HG03135 (cell line): ENCODE data around the gene LSS.
"Not testable (repeated sequence)": the region's sequence is repeated elsewhere in the genome, so short reads cannot be mapped to it uniquely, and the experiment has no call there.

Source experiments
- ATAC-seq: cut with Tn5 transposase; IDR thresholded peaks from one replicate; pipeline ENCODE4 v1.9.1; 2021; ENCODE audit warnings: mild to moderate bottlenecking, moderate library complexity; ENCODE audit not compliant: unreplicated experiment

The LSS gene

DNA sequence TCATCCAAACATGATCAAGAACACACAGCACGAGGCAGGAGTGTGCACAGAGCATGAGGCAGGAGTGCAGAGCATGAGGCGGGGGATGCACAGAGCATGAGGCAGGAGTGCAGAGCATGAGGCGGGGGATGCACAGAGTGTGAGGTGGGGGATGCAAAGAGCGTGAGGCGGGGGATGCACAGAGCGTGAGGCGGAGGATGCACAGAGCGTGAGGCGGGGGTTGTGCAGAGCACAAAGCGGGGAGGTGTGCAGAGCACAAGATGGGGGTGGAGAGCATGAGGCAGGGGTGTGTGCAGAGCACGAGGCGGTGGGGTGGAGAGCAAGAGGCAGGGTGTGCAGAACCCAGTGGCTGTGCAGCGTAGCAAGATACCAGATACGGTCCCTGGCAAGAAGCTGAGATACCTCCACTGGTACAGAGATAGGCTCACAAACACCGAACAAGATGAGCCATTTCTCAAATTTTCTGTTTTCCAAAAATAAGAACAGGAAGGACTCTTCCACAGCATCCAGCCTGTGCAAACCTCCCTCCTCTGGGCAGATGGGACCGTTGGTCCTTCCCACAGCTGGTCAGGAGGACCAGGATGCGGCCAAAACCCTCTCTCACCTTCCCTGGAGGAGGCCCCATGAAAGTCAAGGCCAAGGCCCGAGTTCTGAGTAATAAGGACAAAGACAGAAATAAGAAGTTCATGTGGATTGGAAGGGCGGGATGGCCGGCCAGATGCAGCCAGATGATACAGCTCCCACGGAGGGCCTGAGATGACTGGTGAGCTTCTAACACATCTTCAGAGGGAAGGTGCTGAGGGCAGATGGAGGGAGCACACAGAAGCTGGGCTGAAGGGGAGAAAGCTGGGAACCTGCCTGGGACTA, 56.3 kb downstream of the LSS start:
- no peak for ATAC-seq

DNA sequence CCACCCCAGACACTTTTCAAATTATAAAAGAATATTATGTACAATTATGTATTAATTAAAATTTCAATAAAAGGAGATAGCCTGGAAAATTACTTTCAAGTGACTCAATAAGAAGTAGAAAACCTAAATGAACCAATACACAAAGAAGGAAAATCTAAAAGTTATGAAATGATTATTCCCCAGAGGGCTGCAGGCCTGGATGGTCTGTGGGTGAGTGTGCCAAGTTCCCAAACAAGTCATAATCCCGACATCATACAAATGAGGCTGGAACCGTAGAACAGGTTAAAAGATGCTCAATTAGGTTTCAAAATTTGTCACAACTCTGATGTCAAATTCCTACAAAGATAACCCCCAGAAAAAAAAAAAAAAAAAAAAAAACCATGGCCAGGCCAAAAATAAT, 57.0 kb downstream of the LSS start:
- ATAC-seq: no peak

DNA sequence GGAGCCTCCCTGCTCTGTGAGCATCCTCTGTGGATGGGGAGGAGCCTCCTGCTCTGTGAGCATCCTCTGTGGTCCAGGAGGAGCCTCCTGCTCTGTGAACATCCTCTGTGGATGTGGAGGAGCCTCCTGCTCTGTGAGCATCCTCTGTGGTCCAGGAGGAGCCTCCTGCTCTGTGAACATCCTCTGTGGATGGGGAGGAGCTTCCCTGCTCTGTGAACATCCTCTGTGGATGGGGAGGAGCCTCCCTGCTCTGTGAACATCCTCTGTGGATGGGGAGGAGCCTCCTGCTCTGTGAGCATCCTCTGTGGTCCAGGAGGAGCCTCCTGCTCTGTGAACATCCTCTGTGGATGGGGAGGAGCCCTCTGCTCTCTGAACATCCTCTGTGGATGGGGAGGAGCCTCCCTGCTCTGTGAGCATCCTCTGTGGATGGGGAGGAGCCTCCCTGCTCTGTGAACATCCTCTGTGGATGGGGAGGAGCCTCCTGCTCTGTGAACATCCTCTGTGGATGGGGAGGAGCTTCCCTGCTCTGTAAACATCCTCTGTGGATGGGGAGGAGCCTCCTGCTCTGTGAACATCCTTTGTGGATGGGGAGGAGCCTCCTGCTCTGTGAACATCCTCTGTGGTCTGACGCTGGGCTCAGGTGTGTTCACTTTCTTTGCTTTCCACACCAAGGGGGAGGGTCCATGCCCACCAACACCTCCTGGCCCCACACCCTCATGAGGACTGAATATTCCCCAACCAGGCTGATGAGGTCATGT, 58.0 kb downstream of the LSS start:
- not testable (repeated sequence) for ATAC-seq

DNA sequence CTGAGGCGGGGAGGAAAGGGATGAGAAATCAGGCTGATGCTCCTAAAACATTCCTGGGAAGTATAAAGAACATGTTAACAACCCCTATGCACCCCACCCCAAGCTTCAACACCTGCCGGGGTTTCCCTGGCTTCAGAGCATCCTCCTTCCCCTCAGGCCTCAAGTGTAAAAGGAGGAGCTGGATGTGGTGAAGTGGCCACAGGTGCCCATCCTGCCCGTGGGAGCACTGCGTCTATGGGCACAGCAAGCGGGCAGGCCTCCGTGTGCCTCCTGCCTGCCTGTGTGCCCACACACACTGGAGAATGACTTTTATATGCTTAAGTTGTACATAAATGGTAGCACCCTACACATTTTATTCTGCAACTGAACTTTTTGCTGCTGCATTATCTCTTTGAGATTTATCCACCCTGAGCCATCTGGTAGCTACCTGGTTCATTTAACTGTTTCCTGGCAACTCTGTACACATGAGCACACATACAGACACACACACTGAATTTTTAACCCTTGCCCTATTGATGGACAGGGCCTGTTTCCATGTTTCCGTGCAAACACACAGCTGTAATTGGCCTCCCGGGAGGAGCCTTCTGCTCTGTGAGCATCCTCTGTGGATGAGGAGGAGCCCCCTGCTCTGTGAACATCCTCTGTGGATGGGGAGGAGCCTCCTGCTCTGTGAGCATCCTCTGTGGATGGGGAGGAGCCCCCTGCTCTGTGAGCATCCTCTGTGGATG, 59.8 kb downstream of the LSS start:
- ATAC-seq: no peak

DNA sequence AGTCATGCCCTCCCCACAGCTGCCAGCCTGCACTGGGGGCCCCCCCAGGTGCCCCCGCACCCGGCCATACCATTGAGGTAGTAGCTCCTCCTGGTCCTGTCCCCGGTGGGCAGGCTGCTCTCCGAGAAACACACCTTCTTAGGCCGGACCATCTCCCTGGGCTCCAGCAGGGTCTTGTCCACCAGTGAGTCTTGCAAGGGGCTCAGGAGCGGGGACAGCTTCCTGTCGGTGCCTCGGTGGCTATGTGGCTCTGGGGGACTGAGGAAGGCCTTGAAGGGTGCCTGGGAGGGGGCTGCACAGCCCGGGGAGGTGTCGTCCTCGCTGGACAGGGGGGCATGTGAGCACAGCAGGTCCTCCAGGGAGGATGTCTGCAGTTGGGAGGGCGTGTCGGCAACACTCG, 60.3 kb downstream of the LSS start:
- no peak for ATAC-seq

DNA sequence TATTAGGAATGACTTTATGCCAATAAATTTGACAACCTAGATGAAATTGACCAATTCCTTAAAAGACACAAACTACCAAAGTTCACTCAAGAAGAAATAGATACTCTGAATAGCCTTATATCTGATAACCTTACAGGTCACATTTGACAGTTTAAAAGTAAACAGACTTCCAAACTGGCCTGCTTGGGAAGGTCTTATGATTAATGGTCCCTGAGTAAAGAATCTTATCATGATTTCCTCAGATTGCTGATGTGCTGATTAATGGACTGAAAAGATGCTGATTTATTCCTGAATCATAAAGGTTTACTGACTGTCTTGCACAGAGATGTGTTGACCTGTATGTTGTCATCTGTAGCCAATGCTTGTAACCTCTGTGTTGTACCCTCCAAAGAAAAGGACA, 63.5 kb downstream of the LSS start:
- no peak for ATAC-seq

DNA sequence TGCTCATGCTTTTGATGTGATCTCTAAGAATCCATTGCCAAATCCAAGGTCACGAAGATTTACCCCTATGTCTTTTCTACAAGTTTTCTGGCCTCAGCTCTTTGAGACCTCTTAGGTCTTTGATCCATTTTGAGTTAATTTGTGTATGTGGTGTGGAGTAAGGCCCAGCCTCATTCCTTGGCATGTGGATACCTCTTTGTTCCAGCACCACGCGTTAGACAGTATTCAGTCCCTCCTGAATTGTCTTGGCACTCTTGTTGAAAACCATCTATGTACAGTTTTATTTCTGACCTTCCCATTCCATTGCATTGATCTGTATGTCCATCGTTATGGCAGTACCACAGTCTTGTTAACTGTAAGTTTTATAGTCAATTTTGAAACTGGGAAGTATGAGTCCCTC, 65.2 kb downstream of the LSS start:
- ATAC-seq: no peak

DNA sequence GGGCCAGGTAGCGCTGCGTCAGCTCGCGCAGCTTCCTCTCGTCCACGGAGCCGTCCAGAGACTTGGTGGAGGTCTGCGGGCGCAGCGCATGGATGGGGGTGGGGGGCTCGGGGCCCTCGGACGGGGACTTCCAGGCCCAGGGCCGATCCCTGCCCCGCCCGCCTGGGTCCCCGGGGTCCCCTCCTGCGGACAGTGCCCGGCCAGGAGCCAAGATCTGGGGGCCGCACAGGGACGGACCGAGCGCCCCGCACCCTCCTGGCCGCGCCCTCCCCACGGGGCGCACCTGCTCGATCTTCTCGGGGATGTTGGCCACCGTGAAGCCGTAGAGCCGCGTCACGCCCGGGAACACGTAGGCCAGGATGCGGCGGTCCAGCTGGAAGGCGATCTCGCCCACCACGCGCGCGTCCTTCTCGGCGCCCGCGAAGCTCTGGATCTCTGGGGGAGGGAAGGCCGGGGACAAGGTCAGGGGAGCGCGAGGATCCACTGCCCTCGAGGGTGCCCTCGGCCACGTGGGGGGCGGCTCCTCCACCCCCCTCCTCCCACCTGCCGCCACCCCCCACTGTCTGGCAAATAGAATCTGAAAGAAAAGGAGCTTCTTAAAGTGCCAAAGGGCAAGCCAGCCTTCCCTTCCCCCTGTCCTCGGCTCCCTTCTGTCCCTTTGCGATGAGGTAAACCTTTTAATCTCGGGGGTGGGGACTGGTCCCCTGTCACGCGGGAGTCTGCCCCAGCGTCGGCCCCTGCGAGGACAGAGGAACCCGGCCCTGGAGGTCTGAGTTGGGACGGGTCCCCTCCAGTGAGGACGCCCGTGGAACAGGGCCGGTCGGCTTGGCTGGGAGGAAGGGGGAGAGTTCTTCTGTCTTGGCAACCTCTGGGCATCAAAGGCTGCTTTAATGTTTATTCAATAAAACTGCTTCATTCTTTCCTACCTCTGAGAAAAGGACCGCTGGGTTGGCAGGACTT, 66.7 kb downstream of the LSS start:
- no peak for ATAC-seq

DNA sequence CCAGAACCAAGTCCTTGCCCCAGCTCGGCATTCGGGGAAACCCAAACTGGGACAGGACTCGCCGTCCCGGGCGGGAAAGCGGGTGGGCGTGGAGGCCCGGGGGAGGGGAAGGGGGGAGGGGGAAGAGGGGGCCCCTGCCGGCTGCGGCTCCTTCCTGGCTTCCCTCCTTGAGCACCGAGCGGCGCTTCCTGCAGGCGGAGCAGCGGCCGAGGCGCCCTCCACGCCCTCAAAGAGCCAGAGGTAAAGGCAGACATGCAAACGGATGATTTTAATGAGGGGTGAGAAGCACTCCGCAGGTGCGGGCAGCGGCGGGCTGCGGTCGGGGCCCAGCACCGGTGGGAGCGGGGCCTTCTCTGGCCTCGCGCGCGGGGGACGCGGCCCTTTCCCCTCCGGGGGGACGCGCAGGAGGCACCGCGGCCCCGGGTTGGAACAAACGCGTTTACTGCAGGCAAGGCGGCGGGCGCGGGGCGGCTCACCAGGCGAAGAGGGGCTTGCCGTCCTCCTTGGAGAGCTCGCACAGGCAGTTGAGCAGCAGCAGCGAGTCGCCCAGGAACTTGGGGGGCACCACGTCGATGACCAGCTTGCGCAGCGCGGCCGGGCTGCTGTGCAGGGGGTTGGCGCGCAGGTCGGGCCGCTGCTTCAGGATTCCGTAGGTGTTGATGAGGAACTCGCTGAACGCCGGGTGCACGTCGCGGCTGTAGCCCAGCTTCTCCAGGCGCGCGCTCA, 67.5 kb downstream of the LSS start:
- no peak for ATAC-seq

DNA sequence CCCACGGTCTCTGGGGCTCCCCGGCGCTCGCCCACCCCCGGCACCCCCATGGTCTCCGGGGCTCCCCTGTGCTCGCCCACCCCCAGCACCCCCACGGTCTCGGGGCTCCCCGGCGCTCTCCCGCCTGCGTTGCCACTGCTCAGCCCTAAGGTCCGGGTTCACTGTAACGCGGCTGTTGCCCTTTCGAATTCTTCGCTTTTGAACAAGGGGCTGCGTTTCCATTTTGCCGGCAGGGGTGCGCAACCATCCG, 68.0 kb downstream of the LSS start:
- ATAC-seq: no peak

DNA sequence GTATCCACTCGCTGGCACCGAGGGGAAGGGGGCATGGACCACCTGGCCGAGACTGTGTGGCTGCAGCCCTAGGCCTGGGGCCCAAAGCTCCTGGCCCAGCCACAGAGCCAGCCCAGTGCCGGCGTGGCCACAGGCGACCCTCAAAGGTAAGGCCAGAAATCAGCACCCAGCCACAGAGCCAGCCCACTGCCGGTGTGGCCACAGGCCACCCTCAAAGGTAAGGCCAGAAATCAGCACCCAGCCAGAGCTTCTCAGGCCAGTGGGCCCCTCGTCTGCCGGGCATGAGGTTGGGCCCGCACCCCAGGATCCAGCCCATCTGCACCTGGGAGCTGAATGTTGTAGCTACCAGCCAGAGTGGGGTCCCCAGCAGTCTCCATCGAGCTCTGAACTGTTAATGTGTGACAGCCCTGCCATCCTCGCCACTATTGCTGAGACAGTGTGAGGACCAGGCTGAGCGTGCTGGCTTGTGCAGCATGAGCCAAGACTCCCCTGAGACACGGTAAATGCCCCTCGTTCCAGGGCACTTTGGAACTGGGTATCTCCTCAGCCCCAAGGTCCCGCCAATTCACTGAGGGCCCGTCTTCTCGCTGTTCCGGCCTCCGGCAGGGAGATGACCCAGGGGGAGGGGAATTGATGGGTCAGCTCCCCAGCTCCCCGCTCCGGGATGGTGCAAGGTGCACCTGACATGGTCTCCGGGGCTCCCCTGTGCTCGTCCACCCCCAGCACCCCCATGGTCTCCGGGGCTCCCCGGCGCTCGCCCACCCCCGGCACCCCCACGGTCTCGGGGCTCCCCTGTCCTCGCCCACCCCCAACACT, 68.5 kb downstream of the LSS start:
- no peak for ATAC-seq

DNA sequence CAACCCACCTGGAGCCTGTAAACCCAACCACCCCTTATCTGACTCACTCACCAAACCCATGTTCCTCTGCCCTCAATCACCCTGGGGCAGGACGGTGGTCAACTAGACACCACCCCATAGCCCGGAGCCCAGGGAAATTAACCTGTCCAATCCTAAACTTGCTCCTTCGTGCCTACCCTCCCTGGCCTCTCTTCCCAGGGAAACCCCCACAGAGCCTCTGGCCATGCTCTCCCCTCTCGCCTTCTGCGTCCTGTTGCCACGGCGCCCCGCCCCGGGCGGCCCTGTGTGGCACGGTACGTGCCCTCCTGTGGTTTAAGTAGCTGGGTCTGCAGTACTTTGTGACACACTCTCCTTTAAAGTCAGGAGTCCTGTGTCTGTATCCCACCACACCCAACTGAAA, 69.2 kb downstream of the LSS start:
- no peak for ATAC-seq

DNA sequence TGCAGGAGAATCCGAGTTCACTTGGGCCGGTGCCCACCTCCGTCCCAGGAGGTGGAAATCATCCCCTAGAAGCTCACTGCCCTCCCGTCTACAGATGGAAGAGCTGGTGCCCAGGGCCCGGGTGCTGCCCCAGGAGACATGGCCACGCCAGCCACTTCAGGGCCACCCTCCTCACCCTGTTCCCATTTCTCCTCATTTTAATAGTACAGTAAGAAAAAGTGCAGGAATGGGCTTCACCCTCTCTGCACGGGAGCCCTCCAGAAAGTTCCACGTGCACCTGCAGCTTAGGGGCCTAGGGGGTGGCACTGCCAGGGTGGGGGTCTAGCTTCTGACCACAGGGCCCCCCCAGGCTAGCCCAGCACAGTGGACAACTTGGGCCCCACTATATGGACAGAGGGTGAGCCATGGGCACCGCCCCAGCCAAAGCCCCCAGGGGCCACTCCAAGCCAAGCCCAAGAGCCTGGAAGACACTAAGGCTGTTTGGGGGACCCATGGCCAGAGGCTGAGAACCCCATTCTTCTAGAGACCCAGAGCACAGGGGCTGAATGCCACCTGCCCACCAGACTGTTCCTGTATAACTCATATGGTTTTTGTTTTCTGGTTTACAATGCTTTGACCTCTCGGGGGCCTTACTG, 69.8 kb downstream of the LSS start:
- ATAC-seq: no peak

DNA sequence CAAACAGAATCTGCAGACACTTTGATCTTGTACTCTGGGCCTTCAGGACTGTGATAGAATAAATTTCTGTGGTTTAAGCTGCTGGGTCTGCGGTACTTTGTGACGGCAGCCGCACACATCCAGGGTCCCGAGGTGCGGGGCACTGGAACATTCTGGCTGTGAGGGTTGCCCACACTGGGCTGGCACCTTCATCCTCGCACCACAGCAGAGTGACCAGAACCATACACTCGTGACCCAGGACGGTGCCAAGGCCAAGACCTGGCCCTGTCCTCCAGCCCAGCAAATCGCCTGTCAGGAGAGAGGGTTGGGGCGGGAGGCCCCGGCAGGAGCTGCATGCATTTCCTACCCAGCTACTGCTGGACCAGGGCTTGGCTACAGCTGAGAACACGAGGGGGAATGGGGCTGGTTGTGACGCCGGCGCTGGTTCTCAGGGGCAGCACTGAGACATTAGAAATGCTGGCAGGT, 70.6 kb downstream of the LSS start:
- no peak for ATAC-seq

DNA sequence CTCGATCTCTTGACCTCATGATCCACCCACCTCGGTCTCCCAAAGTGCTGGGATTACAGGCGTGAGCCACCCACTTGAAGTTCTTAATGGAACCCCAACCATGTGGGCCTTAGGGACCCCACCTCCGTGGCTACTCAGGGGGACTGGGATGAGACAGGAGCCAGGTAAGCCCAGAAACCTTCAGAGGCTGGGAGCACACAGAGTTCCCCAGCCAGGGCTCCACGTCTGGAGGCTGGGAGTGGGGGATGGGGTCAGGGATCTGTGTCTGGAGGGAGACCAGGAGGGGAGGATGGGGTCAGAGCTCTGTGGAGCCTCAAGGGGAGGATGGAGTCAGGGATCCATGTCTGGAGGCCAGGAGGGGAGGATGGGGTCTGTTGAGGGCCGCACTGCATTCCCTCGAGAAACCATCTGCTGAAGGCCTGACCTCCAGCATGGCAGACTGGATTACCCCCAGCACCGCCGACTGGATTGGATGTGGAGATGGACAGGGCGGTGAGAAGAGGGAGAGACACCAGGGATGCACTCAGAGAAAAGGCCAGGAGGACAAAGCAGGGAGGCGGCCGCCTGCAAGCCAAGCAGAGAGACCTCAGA, 71.1 kb downstream of the LSS start:
- no peak for ATAC-seq

DNA sequence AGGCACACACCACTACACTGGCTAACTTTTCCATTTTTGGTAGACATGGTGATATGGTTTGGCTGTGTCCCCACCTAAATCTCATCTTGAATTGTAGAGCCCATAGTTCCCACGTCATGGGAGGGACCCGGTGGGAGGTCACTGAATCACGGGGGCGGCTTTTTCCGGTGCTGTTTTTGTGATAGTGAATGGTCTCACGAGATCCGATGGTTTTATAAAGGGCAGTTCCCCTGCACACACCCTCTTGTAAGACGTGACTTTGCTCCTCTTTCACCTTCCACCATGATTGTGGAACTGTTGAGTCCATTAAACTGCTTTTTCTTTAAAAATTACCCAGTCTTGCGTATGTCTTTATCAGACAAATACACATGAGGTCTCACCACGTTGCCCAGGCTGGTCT, 71.9 kb downstream of the LSS start:
- no peak for ATAC-seq

DNA sequence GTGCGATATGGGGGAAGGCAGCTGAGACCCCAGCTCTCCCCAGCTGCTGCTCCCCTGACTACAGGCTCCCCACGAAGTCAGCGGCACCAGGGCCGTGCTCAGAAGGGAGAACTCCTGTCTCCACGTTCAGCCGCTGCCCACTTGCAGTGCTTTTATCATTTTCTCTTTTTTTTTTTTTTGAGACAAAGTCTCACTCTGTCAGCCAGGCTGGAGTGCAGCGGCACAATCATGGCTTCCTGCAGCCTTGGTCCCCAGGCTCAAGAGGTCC, 72.3 kb downstream of the LSS start:
- ATAC-seq: no peak

DNA sequence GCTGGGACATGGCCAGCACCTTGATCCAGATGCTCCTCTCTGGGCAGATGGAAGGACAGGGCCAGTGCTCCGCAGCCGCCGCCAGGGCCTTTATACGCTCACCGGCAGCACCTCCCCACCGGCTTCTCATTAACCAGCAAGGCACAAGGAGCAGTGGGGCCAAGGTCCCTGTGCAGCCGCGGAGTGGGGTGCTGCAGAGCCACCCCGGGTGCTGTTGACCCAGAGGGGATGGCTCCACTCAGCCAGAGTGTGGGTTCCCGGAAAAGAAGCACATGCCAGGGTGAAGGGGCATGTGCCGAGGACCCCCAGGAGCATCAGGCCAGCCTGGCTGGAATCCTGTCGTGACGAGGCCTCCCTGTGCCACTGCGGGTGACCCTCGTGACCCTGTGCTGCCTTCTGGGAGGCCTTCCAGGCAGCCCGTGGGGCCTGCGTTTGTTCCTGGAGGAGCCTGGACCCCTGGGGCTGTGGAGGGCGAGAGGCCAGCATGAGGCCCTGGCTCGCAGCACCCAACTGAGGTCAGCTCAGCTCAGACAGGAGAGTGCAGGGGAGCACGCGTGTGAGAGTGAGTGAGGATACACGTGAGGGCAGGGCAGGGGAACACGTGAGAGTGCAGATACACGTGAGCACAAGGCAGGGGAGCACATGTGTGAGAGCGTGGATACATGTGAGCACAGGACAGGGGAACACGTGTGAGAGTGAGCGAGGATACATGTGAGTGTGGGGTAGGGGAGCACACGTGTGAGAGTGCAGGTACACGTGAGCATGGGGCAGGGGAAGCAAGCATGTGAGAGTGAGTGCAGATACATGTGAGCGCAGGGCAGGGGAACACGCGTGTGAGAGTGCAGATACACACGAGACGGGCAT, 72.8 kb downstream of the LSS start, which contains the start of gene FTCD:
Gene FTCD (minus strand): TSS at position 66 of the 864 bp plus-strand sequence. CDS start 56 bp downstream, at position 10.
- ATAC-seq: no peak
